Osteoblast (primary cell): ENCODE measurements around the gene GCN1. TPM values are rescaled to one million over a fixed set of nuclear protein-coding genes. Genes with fewer than 3 reads are reported as not detected.
"Not testable (repeated sequence)": the region's sequence is repeated elsewhere in the genome, so short reads cannot be mapped to it uniquely, and the experiment has no call there.

ENCODE experiments used
- DNase-seq: peaks from one replicate; pipeline ENCODE4 v3.0.0; 2011; ENCODE audit warnings: low spot score, mixed read lengths; ENCODE audit not compliant: insufficient read length; ENCODE audit errors: missing footprints
- H2AFZ ChIP-seq: 2 replicates; pipeline ENCODE4 v1.6.0; 2011; ENCODE audit warnings: mild to moderate bottlenecking, low read length
- H3K27ac ChIP-seq: 2 replicates; pipeline ENCODE4 v1.5.1; 2011; ENCODE audit warnings: mild to moderate bottlenecking, low read depth, low read length, moderate library complexity
- H3K27me3 ChIP-seq: 2 replicates; pipeline ENCODE4 v1.6.0; 2012; ENCODE audit warnings: mild to moderate bottlenecking, control low read depth, inconsistent platforms, low read length, moderate library complexity; ENCODE audit not compliant: insufficient read depth
- H3K36me3 ChIP-seq: 2 replicates; pipeline ENCODE4 v1.5.1; 2011; ENCODE audit warnings: mild to moderate bottlenecking, low read length, control low read depth, moderate library complexity; ENCODE audit not compliant: insufficient read depth
- H3K4me1 ChIP-seq: 2 replicates; pipeline ENCODE4 v1.5.1; 2011; ENCODE audit warnings: mild to moderate bottlenecking, low read length, control low read depth, moderate library complexity; ENCODE audit not compliant: insufficient read depth
- H3K4me2 ChIP-seq: 2 replicates; pipeline ENCODE4 v1.6.0; 2011; ENCODE audit warnings: mild to moderate bottlenecking, low read length; ENCODE audit not compliant: insufficient read depth
- H3K4me3 ChIP-seq: fragments of 200-600 bp; sonication (generic); 3 replicates; pipeline ENCODE4 v1.5.1; 2012; ENCODE audit warnings: mild to moderate bottlenecking, low read length, inconsistent platforms; ENCODE audit not compliant: insufficient read depth
- H3K79me2 ChIP-seq: 2 replicates; pipeline ENCODE4 v1.6.0; 2012; ENCODE audit warnings: mild to moderate bottlenecking, low read length, control low read depth, inconsistent platforms; ENCODE audit not compliant: insufficient read depth
- H3K9me3 ChIP-seq: 2 replicates; pipeline ENCODE4 v1.5.1; 2011; ENCODE audit warnings: low read depth, low read length, control low read depth
- H4K20me1 ChIP-seq: 2 replicates; pipeline ENCODE4 v1.6.0; 2012; ENCODE audit warnings: mild to moderate bottlenecking, low read length, control low read depth; ENCODE audit not compliant: insufficient read depth
- CTCF ChIP-seq: IDR thresholded peaks from 2 replicates; pipeline ENCODE4 v1.5.1; 2011; ENCODE audit warnings: mild to moderate bottlenecking, low read depth, low read length, moderate library complexity; ENCODE audit errors: extremely low read depth
- total RNA-seq: library from RNA; depleted of rRNA; stranded (reverse); fragments of >200 nt; gene quantifications from 2 replicates; pipeline ENCODE4 v1.2.3, GENCODE V29; 2012

The GCN1 gene
- total RNA-seq, 1 donor, result 103 TPM

- H3K27me3 ChIP-seq, result no peaks in the 10 kb centered on the region
- DNase-seq, result peak; percentile 37
- no peaks in the 10 kb centered on the region for H3K9me3 ChIP-seq
- peaks cover 41% of the 10 kb centered on the region for H4K20me1 ChIP-seq
- H3K4me1 ChIP-seq, result peaks cover 65% of the 10 kb centered on the region
- H3K79me2 ChIP-seq, result peaks cover 89% of the 10 kb centered on the region
- TF ChIP-seq CTCF, result no peak
- H3K36me3 ChIP-seq, result peaks cover 7% of the 10 kb centered on the region
- no peak overlapping the region for H3K4me3 ChIP-seq
- H3K4me2 ChIP-seq, result no peak overlapping the region
- peak overlapping the region; percentile 86 for H3K27ac ChIP-seq
- H2AFZ ChIP-seq, result no peak overlapping the region
Observed at GRCh38 chr12:120238839-120239445, 44.4 kb upstream of the GCN1 start.

- Histone ChIP-seq H3K4me2 (peak overlapping the region; percentile 58), H3K27me3 (no peaks in the 10 kb centered on the region), H4K20me1 (peaks cover 35% of the 10 kb centered on the region), H3K36me3 (peaks cover 7% of the 10 kb centered on the region), H3K9me3 (no peaks in the 10 kb centered on the region), H3K4me1 (peaks cover 68% of the 10 kb centered on the region), H2AFZ (no peak overlapping the region), H3K27ac (peak overlapping the region; percentile 86), H3K79me2 (peaks cover 89% of the 10 kb centered on the region), H3K4me3 (no peak overlapping the region)
- no peak for DNase-seq
- no peak for TF ChIP-seq CTCF
Observed at GRCh38 chr12:120238217-120238616, 43.7 kb upstream of the GCN1 start.

- Histone ChIP-seq H4K20me1 (peaks cover 31% of the 10 kb centered on the region), H3K9me3 (no peaks in the 10 kb centered on the region), H3K4me2 (peak overlapping the region; percentile 58), H3K27ac (peak overlapping the region; percentile 86), H3K4me1 (peaks cover 70% of the 10 kb centered on the region), H3K36me3 (peaks cover 7% of the 10 kb centered on the region), H3K4me3 (peak overlapping the region; percentile 12), H2AFZ (no peak overlapping the region), H3K27me3 (no peaks in the 10 kb centered on the region), H3K79me2 (peaks cover 89% of the 10 kb centered on the region)
- no peak for TF ChIP-seq CTCF
- peak; percentile 91 for DNase-seq
Observed at GRCh38 chr12:120237360-120238171, 43.1 kb upstream of the GCN1 start.

- peaks cover 71% of the 10 kb centered on the region for H3K4me1 ChIP-seq
- H3K27me3 ChIP-seq, H2AFZ ChIP-seq, H3K4me3 ChIP-seq, DNase-seq, H3K36me3 ChIP-seq, H3K9me3 ChIP-seq, H3K4me2 ChIP-seq: not testable (repeated sequence)
- peak overlapping the region; percentile 86 for H3K27ac ChIP-seq
- peaks cover 25% of the 10 kb centered on the region for H4K20me1 ChIP-seq
- H3K79me2 ChIP-seq, result peaks cover 89% of the 10 kb centered on the region
Observed at GRCh38 chr12:120236809-120237208, 42.3 kb upstream of the GCN1 start.
